GM18507 (cell line): Measurements from ENCODE around the gene CD79B.
A peak's percentile ranks its signal among the peaks of the same experiment; 100 is the strongest.
"Not testable (repeated sequence)": the region's sequence is repeated elsewhere in the genome, so short reads cannot be mapped to it uniquely, and the experiment has no call there.

Experiments
- DNase-seq: peaks from one replicate; pipeline ENCODE4 v3.0.0; 2011; ENCODE audit warnings: low read depth; ENCODE audit not compliant: insufficient read length; ENCODE audit errors: extremely low spot score
- FAIRE-seq: peaks from 2 replicates; lab custom pipeline; 2011; peaks lifted over from hg19 to GRCh38; lab: Jason Lieb, UNC

The CD79B gene

GRCh38 chr17:63889026-63889848 lies 42.9 kb downstream of the CD79B start:
- FAIRE-seq = peak; percentile 21
- not testable (repeated sequence) for DNase-seq

GRCh38 chr17:63885119-63885518 lies 47.0 kb downstream of the CD79B start:
- FAIRE-seq, DNase-seq: not testable (repeated sequence)

- not testable (repeated sequence) for FAIRE-seq, DNase-seq
Measured at GRCh38 chr17:63882626-63883126, 49.5 kb downstream of the CD79B start.

- DNase-seq (peak; percentile 45), FAIRE-seq (no peak)
Measured at GRCh38 chr17:63881935-63882601, 50.1 kb downstream of the CD79B start, which contains the start of gene GH2. TSS of gene GH2 (minus strand) at chr17:63881944. CDS start at chr17:63881801, 143 bp downstream.

GRCh38 chr17:63881337-63881736 lies 50.8 kb downstream of the CD79B start:
- DNase-seq, FAIRE-seq: not testable (repeated sequence)

GRCh38 chr17:63880706-63881105 lies 51.4 kb downstream of the CD79B start:
- no peak for FAIRE-seq
- DNase-seq = no peak
